ENCODE results near the gene ATOSB.

DNA sequence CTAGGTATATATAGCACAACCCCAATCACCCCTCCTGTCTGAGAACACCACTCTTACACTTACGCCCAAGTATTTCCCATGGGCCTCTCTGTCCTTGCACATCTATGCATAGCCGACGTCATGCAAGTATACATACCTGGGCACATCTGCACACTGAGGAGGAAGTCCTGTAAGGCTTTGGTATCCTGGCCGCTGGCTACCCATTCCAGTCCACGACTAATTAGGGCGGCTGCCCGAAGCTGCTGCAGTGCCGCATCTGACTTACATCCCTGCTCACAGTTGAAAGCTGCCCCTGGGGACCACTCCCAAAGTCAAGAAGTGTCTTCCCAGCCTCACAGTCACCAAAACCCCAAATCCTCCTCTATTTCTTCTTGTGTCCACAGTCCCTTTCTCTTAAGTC lies 40.9 kb downstream of the ATOSB start:
- no peak for TF ChIP-seq RARB (CRISPR knock-in tag; IDR thresholded peaks at IDR 0.05)
- TF ChIP-seq, protein P1, sequence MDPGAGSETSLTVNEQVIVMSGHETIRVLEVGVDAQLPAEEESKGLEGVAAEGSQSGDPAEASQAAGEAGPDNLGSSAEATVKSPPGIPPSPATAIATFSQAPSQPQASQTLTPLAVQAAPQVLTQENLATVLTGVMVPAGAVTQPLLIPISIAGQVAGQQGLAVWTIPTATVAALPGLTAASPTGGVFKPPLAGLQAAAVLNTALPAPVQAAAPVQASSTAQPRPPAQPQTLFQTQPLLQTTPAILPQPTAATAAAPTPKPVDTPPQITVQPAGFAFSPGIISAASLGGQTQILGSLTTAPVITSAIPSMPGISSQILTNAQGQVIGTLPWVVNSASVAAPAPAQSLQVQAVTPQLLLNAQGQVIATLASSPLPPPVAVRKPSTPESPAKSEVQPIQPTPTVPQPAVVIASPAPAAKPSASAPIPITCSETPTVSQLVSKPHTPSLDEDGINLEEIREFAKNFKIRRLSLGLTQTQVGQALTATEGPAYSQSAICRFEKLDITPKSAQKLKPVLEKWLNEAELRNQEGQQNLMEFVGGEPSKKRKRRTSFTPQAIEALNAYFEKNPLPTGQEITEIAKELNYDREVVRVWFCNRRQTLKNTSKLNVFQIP (CRISPR knock-in tag; IDR thresholded peaks at IDR 0.05; ENCODE audit: borderline replicate concordance, low read depth), result no peak
- TF ChIP-seq ZFP3 (CRISPR knock-in tag; IDR thresholded peaks at IDR 0.05), result no peak
- TF ChIP-seq BACH2 (CRISPR knock-in tag; IDR thresholded peaks at IDR 0.05; ENCODE audit: borderline replicate concordance), result no peak
- TF ChIP-seq ISL1 (CRISPR knock-in tag; IDR thresholded peaks at IDR 0.05), result no peak
- no peak for TF ChIP-seq ZFP30 (CRISPR knock-in tag; IDR thresholded peaks at IDR 0.05)
- TF ChIP-seq TOX (CRISPR knock-in tag; IDR thresholded peaks at IDR 0.05; ENCODE audit: borderline replicate concordance), result no peak

Data from SK-N-SH treated with all-trans-retinoic acid at 6 μM for 48 hours (cell line).